IMR-90 (cell line): ENCODE data around the gene DUS2. TPM values are rescaled to one million over a fixed set of nuclear protein-coding genes. Genes with fewer than 3 reads are reported as not detected.

Experiments used
- ATAC-seq: fragments of 200-7000 bp; cut with Tn5 transposase; 2 replicates; pipeline ENCODE4 v1.9.1; 2020; ENCODE audit warnings: low read depth, mild to moderate bottlenecking, moderate library complexity
- BruUV-seq: library from RNA; stranded (reverse); fragments of 400-500 nt; replicated peaks from 2 replicates; lab custom pipeline; 2021; lab: Mats Ljungman, UMichigan
- CTCF ChIA-PET: fragments of 300-600 bp; formaldehyde crosslinking; extraction: SDS; loops from one replicate; lab custom pipeline; 2021; ENCODE audit warnings: antibody characterized with exemption; lab: Yijun Ruan, JAX
- POLR2A ChIA-PET: fragments of 300-600 bp; sonication (Branson Sonifier 250); formaldehyde crosslinking; loops from one replicate; lab custom pipeline; 2022; ENCODE audit warnings: antibody characterized with exemption; ENCODE audit not compliant: unreplicated experiment; lab: Charles Lee
- DNase-seq: peaks from one replicate; pipeline ENCODE4 v3.0.0; 2013
- H2AFZ ChIP-seq: replicated peaks from 2 replicates; pipeline ENCODE3; 2013; ENCODE audit warnings: low read length, mild to moderate bottlenecking; ENCODE audit not compliant: poor library complexity
- H2AK5ac ChIP-seq: 2 replicates; pipeline ENCODE4 v1.6.1; 2013; ENCODE audit warnings: low read depth, low read length, inconsistent platforms
- H2AK9ac ChIP-seq: replicated peaks from 2 replicates; pipeline ENCODE3; 2013; ENCODE audit warnings: mild to moderate bottlenecking, low read depth, low read length, moderate library complexity; ENCODE audit not compliant: poor library complexity
- H2BK120ac ChIP-seq: 2 replicates; pipeline ENCODE4 v1.6.1; 2013; ENCODE audit warnings: low read depth, low read length, inconsistent platforms
- H2BK15ac ChIP-seq: 3 replicates; pipeline ENCODE4 v1.6.1; 2013; ENCODE audit warnings: low read depth, low read length, inconsistent platforms
- H2BK20ac ChIP-seq: 2 replicates; pipeline ENCODE4 v1.6.1; 2013; ENCODE audit warnings: low read depth, mild to moderate bottlenecking, inconsistent platforms, low read length, moderate library complexity
- H2BK5ac ChIP-seq: 2 replicates; pipeline ENCODE4 v1.6.1; 2013; ENCODE audit warnings: mild to moderate bottlenecking, low read depth, low read length, inconsistent platforms; ENCODE audit not compliant: poor library complexity, severe bottlenecking
- H3K14ac ChIP-seq: replicated peaks from 2 replicates; pipeline ENCODE4 v1.6.1; 2013; ENCODE audit warnings: low read depth, low read length, inconsistent platforms
- H3K18ac ChIP-seq: 2 replicates; pipeline ENCODE4 v1.6.1; 2013; ENCODE audit warnings: low read depth, low read length, control low read depth
- H3K23ac ChIP-seq: 2 replicates; pipeline ENCODE4 v1.6.1; 2013; ENCODE audit warnings: low read depth, low read length, inconsistent platforms
- H3K27ac ChIP-seq: 2 replicates; pipeline ENCODE4 v1.5.1; 2013; ENCODE audit warnings: mild to moderate bottlenecking, control low read depth, low read length; ENCODE audit not compliant: insufficient read depth
- H3K27me3 ChIP-seq: 2 replicates; pipeline ENCODE4 v1.6.1; 2013; ENCODE audit warnings: low read length; ENCODE audit not compliant: control insufficient read depth, insufficient read depth
- H3K36me3 ChIP-seq: 2 replicates; pipeline ENCODE4 v1.6.1; 2013; ENCODE audit warnings: low read length, mixed read lengths; ENCODE audit not compliant: control insufficient read depth, insufficient read depth
- H3K4ac ChIP-seq: 2 replicates; pipeline ENCODE4 v1.6.1; 2013; ENCODE audit warnings: low read depth, low read length, inconsistent platforms
- H3K4me1 ChIP-seq: 2 replicates; pipeline ENCODE4 v1.6.1; 2013; ENCODE audit warnings: low read length, mixed read lengths; ENCODE audit not compliant: control insufficient read depth, insufficient read depth
- H3K4me2 ChIP-seq: 2 replicates; pipeline ENCODE4 v1.6.1; 2013; ENCODE audit warnings: low read depth, mild to moderate bottlenecking, control low read depth, low read length, moderate library complexity
- H3K4me3 ChIP-seq: 2 replicates; pipeline ENCODE4 v1.5.1; 2013; ENCODE audit warnings: low read depth, mild to moderate bottlenecking, control low read depth, low read length, moderate library complexity; ENCODE audit not compliant: insufficient read depth
- H3K56ac ChIP-seq: 2 replicates; pipeline ENCODE4 v1.6.1; 2013; ENCODE audit warnings: low read length, inconsistent platforms; ENCODE audit not compliant: insufficient read depth; ENCODE audit errors: extremely low read depth
- H3K79me1 ChIP-seq, 2 experiments: 2 replicates each; pipeline ENCODE4 v1.6.1; 2013; ENCODE audit warnings: low read length in 2 of 2, inconsistent platforms in 1 of 2, low read depth in 1 of 2
- H3K9ac ChIP-seq: 2 replicates; pipeline ENCODE4 v1.6.1; 2013; ENCODE audit warnings: low read depth, low read length, control low read depth
- H3K9me1 ChIP-seq: 2 replicates; pipeline ENCODE4 v1.6.1; 2013; ENCODE audit warnings: low read length, inconsistent platforms; ENCODE audit not compliant: insufficient read depth
- H3K9me3 ChIP-seq: 2 replicates; pipeline ENCODE4 v1.6.1; 2013; ENCODE audit warnings: low read length; ENCODE audit not compliant: control insufficient read depth, insufficient read depth
- H4K20me1 ChIP-seq: 2 replicates; pipeline ENCODE4 v1.6.1; 2013; ENCODE audit warnings: low read length, inconsistent platforms; ENCODE audit not compliant: insufficient read depth
- H4K5ac ChIP-seq: 2 replicates; pipeline ENCODE4 v1.6.1; 2013; ENCODE audit warnings: mild to moderate bottlenecking, low read depth, low read length, control low read depth
- H4K8ac ChIP-seq, 2 experiments: 2 replicates each; pipeline ENCODE4 v1.6.1; 2013; ENCODE audit warnings: low read depth in 2 of 2, low read length in 2 of 2, control low read depth in 1 of 2, inconsistent platforms in 1 of 2
- H4K91ac ChIP-seq: 2 replicates; pipeline ENCODE4 v1.6.1; 2013; ENCODE audit warnings: low read depth, low read length, inconsistent platforms; ENCODE audit not compliant: insufficient read depth
- CEBPB ChIP-seq: IDR thresholded peaks from 2 replicates; pipeline ENCODE4 v1.6.1; 2012; ENCODE audit warnings: low read depth, low read length, improper control_type of control experiment
- CHD1 ChIP-seq: IDR thresholded peaks from 2 replicates; pipeline ENCODE4 v1.6.1; 2012; ENCODE audit warnings: low read depth, low read length, improper control_type of control experiment
- FOS ChIP-seq: fragments of 150-350 bp; IDR thresholded peaks from 2 replicates; pipeline ENCODE4 v1.6.1; 2016; ENCODE audit warnings: low read depth, low read length
- MAFK ChIP-seq: IDR thresholded peaks from 2 replicates; pipeline ENCODE4 v1.6.1; 2012; ENCODE audit warnings: low read depth, low read length, improper control_type of control experiment
- WGBS, 2 experiments: methylation state at CpG; one replicate each; pipeline versions ENCODE4 v1.1.5 to v1.1.7; 2013; ENCODE audit warnings: missing lambda C conversion rate in 2 of 2; ENCODE audit not compliant: insufficient read length in 1 of 2; ENCODE audit errors: extremely low coverage in 2 of 2; 5-methylcytosine and 5-hydroxymethylcytosine counted together
- dilution Hi-C: fragments of 300-500 bp; cut with HindIII; formaldehyde crosslinking; loops from one replicate; pipeline ENCODE4 v1.14.3; 2018; ENCODE audit warnings: low sequenced_read_pairs; ENCODE audit not compliant: unreplicated experiment
- in situ Hi-C: fragments of 300-500 bp; cut with MboI; formaldehyde crosslinking; loops from 3 replicates; pipeline ENCODE4 v1.14.3; 2019; ENCODE audit warnings: low sequenced_read_pairs, inconsistent platforms, mixed read lengths
- intact Hi-C: fragments of 100-400 bp; cut with micrococcal nuclease; formaldehyde crosslinking; loops from 2 replicates; pipeline ENCODE4 v1.10.0; 2022
- polyA plus RNA-seq, 3 experiments: library from polyadenylated mRNA; depleted of rRNA; stranded (reverse); fragments of >200 nt; gene quantifications; 2 replicates each; pipeline ENCODE4 v1.2.3, GENCODE V29; 2012; ENCODE audit warnings: low replicate concordance in 1 of 3
- total RNA-seq: library from RNA; depleted of rRNA; stranded (reverse); fragments of >200 nt; gene quantifications from 2 replicates; pipeline ENCODE4 v1.2.3, GENCODE V29; 2012

The DUS2 gene
- total and polyA plus RNA-seq, 2 of the 4 experiments (the other 2 are of a cell fraction): 15.8 to 30.5 TPM

DNA sequence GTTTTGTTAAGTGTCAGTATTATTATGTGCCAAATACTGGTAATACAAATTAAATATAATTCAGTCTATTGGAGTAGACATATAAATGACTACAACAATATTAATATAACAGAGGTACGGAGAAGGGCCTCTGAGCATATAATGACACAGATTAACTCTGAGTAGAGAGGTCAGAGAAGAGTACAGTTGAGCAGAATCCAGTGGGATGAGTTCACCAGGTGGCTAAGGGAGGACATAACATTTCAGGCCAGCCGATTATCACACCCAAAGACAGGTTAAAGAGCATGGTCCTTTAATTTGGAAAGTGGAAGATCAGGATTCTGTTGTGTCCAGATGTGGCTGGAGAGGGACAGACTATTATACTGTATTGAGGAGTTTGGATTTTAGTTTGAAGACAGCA is 73.4 kb downstream of the DUS2 start:
- Histone ChIP-seq H2BK15ac (no peak overlapping the region), H3K27ac (no peak overlapping the region), H4K91ac (no peak overlapping the region), H2BK20ac (no peak overlapping the region), H4K20me1 (peaks cover 22% of the 10 kb centered on the region), H3K4me2 (no peak overlapping the region), H3K36me3 (no peaks in the 10 kb centered on the region), H2AFZ (no peak overlapping the region), H2AK5ac (no peak overlapping the region), H3K79me1 (peaks cover 34 to 76% of the 10 kb centered on the region in 2 experiments), H3K4me1 (peaks cover 2% of the 10 kb centered on the region; the same call in 1 of the 2 replicates), H3K9me1 (peaks cover 7% of the 10 kb centered on the region), H4K8ac (no peak overlapping the region), H2BK120ac (no peak overlapping the region), H3K9me3 (no peaks in the 10 kb centered on the region), H3K18ac (no peak overlapping the region), H3K4ac (no peak overlapping the region), H3K27me3 (no peaks in the 10 kb centered on the region), H3K56ac (no peak overlapping the region), H4K5ac (no peak overlapping the region), H3K14ac (no peak overlapping the region), H2AK9ac (no peak overlapping the region), H3K9ac (no peak overlapping the region), H3K23ac (no peak overlapping the region), H3K4me3 (no peak overlapping the region), H2BK5ac (no peak overlapping the region)
- no TSS peak for BruUV-seq
- ATAC-seq (no peak), DNase-seq (no peak)
- dilution Hi-C loops (no loop called here), in situ Hi-C loops (loop anchor here (10.0 kb wide), 1 partner anchor 128 kb away; no protein-coding TSS in a partner anchor), intact Hi-C loops (no loop called here)
- ChIA-PET POLR2A (no interaction called here), CTCF (no interaction called here)
- TF ChIP-seq CHD1 (no peak), FOS (no peak), MAFK (no peak), CEBPB (no peak)
- WGBS, 2 experiments: no CpG with 5 or more reads among the region's 2 CpGs
